Measurements from ENCODE around the gene MAG. TPM values are rescaled to one million over a fixed set of nuclear protein-coding genes. Genes with fewer than 3 reads are reported as not detected.

The MAG gene
- total RNA-seq, 1 experiment from 2014 or later, result 0.10 TPM

DNA sequence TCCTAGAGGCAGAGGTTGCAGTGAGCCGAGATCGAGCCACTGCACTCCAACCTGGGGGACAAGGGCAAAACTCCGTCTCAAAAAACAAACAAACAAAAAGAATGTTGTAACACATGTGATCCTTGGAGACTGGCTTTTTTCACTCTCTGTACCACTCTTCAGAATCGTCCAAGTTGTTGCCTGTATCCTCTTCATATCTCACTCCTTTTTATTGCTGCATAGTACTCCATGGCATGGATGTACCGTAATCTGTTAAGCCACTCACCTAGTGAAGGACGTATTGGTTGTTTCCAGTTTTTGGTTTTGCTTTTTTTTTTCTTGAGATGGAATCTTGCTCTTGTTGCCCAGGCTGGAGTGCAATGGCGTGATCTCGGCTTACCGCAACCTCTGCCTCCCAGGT, 30.1 kb downstream of the MAG start:
- no peak for DNase-seq
- no peaks in the 10 kb centered on the region for H3K36me3 ChIP-seq (replicated peaks; ENCODE audit: control insufficient read depth, insufficient read depth, low read length)
- H3K27me3 ChIP-seq (ENCODE audit: control insufficient read depth, insufficient read depth, low read length), result no peaks in the 10 kb centered on the region

DNA sequence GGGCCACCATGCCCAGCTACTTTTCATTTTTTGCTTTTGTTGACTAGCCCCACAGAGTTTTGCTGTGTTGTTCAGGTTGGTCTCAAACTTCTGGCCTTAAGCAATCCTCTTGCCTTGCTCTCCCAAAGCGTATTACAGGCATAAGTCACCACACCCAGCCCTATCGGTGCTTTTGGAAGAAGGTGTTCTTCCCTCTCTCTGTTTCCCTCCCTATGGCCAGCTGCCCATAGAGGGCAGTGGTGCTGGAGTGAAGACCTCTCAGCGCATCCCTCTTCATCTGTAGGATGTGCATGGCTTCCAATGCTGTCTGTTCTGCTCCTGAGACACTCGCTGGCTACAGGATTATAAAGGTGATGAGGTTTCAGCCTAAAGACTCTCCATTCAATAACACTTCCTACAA, 35.7 kb downstream of the MAG start:
- H3K36me3 ChIP-seq (replicated peaks; ENCODE audit: control insufficient read depth, insufficient read depth, low read length), result no peaks in the 10 kb centered on the region
- peak; percentile 71 for DNase-seq
- H3K27me3 ChIP-seq (ENCODE audit: control insufficient read depth, insufficient read depth, low read length), result no peaks in the 10 kb centered on the region
- no peak overlapping the region for H3K4me3 ChIP-seq (ENCODE audit: insufficient read depth, low read depth, low read length)

More for the DNA sequence above, 30.1 kb downstream of the MAG start:
- no peak overlapping the region for H3K4me3 ChIP-seq (ENCODE audit: insufficient read depth, low read depth, low read length)

DNA sequence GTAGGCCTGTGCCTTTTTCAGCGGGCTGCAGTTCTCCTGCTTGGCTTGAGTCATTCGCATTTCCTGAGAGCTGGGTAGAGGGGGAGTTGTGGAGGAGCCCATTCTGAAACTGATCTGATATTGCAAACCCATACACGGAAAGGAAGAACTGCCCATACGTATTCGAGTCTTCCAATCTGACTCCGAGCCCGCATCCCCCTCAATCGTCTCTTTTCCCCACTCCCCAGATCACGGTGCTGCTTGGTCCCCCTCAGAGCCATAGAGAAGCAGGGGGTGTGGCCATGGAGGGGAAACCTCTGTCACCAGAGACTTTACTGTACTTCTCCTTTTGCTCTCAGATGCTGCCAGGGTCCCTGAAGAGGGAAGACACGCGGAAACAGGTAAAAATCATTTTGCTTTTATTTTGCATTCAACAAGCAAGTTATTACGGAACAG, 36.9 kb downstream of the MAG start, which contains the start of gene CD22:
Gene CD22, plus strand, starts transcription at position 337 of the 435 bp plus-strand sequence. CDS start 2,854 bp downstream, outside the sequence.
- Histone ChIP-seq H3K27me3 (ENCODE audit: control insufficient read depth, insufficient read depth, low read length) (no peaks in the 10 kb centered on the region), H3K36me3 (replicated peaks; ENCODE audit: control insufficient read depth, insufficient read depth, low read length) (no peaks in the 10 kb centered on the region), H3K4me3 (ENCODE audit: insufficient read depth, low read depth, low read length) (no peak within 1 kb of the TSS)
- DNase-seq, result peak; percentile 36

DNA sequence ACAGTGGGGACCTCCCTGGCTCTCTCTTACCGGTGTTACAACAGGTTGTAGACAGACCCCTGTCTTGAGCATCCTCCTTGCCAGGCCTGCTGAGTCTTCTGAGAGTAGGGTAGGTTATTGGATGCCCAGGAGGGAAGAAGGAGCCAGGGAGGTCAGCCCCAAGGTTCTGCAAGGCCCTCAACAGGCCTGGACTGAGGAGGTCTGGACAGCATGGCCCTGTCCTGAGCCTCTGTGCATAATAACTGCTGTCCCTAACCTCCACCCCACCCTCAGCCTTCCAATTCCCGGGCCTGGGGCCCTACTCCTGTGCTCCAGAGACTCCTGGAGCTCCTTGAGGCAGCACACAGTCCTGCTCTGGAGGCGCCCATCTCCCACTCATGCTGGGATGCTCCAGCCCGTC, 37.4 kb downstream of the MAG start:
- no peaks in the 10 kb centered on the region for H3K27me3 ChIP-seq (ENCODE audit: control insufficient read depth, insufficient read depth, low read length)
- no peak overlapping the region for H3K4me3 ChIP-seq (ENCODE audit: insufficient read depth, low read depth, low read length)
- no peaks in the 10 kb centered on the region for H3K36me3 ChIP-seq (replicated peaks; ENCODE audit: control insufficient read depth, insufficient read depth, low read length)
- no peak for DNase-seq

DNA sequence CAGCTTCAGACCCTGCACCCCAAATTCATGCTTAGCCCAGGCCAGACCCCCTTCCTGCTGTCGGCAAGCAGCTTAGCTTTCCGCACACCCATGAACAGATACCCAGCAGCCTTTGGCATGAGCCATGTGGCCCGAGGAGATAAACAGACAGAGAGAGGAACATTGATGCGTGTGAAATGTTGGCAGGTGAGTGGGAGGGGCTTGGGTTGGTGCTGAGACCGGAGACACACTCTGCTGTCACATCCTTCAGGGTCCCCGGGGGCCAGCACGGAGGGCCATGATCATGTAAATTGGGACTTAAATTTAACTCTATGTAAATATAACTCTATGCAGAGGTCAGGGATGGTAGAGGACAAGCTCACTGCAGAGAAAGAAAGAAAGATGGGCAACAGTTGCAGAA, 38.5 kb downstream of the MAG start:
- no peak for DNase-seq
- Histone ChIP-seq H3K36me3 (replicated peaks; ENCODE audit: control insufficient read depth, insufficient read depth, low read length) (no peaks in the 10 kb centered on the region), H3K4me3 (ENCODE audit: insufficient read depth, low read depth, low read length) (no peak overlapping the region), H3K27me3 (ENCODE audit: control insufficient read depth, insufficient read depth, low read length) (no peaks in the 10 kb centered on the region)

DNA sequence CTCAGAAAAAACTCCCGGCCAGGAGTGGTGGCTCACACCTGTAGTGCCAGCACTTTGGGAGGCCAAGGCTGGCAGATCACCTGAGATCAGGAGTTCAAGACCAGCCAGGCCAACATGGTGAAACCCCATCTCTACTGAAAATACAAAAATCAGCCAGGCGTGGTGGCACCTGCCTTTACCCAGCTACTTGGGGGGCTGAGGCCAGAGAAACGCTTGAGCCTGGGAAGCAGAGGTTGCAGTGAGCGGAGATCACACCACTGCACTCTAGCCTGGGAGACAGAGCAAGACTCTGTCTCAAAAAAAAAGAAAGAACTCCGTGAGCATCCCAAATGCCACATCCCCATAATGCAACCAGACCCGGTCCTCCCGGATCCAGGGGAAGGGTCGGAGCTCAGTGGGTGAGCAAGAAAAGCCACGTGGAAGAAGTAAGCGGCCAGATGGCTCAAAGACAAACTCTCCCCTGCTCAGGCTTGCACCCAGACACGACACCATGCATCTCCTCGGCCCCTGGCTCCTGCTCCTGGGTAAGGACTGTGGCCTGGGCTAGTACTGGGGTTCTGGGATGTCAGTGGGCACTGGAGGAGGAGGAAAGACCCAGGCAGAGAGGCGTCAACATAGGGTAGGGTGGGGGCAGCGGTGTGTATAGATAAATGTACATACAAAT, 39.7 kb downstream of the MAG start:
- Histone ChIP-seq H3K4me3 (ENCODE audit: insufficient read depth, low read depth, low read length) (no peak overlapping the region), H3K27me3 (ENCODE audit: control insufficient read depth, insufficient read depth, low read length) (no peaks in the 10 kb centered on the region), H3K36me3 (replicated peaks; ENCODE audit: control insufficient read depth, insufficient read depth, low read length) (no peaks in the 10 kb centered on the region)
- no peak for DNase-seq

DNA sequence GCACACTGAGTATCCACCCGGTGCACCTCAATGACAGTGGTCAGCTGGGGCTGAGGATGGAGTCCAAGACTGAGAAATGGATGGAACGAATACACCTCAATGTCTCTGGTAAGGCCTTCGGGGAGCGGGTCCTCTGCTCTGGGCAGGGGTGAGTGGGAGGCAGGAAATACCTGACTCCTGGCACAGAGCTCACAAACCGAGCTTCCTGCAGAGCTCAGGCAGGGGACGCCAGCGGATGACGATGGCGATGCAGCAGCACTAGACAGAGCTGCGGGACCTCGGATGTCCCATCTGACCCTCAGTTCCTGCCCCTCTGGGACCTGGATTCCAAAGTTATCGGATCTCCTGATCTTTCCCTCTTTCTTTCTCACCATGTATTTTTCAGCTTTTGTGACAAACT, 40.9 kb downstream of the MAG start:
- no peak for DNase-seq
- H3K4me3 ChIP-seq (ENCODE audit: insufficient read depth, low read depth, low read length), result no peak overlapping the region
- H3K36me3 ChIP-seq (replicated peaks; ENCODE audit: control insufficient read depth, insufficient read depth, low read length), result no peaks in the 10 kb centered on the region
- H3K27me3 ChIP-seq (ENCODE audit: control insufficient read depth, insufficient read depth, low read length), result no peaks in the 10 kb centered on the region

DNA sequence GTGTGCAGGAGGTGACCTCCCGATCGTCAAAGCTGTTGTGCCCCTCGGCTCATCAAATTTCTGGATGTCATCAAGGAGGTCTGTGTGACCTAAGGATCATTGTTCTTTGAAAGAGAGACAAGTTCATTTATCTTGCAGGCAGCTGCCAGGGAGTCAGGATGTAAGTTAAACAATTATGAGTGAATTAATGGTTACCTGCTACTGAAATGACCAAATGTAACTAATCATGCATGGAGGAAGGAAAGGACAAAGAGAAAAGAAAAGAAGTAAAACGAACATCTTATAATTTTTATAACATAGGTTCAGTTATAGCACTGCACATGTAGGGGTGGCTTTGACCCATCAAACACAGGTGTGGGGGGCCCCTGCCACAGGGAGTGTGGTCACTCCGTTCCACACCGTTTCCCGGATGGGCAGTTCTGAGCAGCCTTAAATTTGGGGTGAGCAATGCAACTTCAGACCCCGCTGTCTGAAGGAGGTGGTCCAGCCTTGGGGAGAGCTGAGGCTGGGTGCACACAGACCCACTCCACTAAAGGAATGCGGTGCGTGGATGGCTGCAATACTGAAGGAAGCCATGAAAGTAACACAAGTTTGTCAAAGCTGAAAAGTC, 42.3 kb downstream of the MAG start:
- Histone ChIP-seq H3K27me3 (ENCODE audit: control insufficient read depth, insufficient read depth, low read length) (no peaks in the 10 kb centered on the region), H3K4me3 (ENCODE audit: insufficient read depth, low read depth, low read length) (no peak overlapping the region), H3K36me3 (replicated peaks; ENCODE audit: control insufficient read depth, insufficient read depth, low read length) (no peaks in the 10 kb centered on the region)
- DNase-seq, result no peak

DNA sequence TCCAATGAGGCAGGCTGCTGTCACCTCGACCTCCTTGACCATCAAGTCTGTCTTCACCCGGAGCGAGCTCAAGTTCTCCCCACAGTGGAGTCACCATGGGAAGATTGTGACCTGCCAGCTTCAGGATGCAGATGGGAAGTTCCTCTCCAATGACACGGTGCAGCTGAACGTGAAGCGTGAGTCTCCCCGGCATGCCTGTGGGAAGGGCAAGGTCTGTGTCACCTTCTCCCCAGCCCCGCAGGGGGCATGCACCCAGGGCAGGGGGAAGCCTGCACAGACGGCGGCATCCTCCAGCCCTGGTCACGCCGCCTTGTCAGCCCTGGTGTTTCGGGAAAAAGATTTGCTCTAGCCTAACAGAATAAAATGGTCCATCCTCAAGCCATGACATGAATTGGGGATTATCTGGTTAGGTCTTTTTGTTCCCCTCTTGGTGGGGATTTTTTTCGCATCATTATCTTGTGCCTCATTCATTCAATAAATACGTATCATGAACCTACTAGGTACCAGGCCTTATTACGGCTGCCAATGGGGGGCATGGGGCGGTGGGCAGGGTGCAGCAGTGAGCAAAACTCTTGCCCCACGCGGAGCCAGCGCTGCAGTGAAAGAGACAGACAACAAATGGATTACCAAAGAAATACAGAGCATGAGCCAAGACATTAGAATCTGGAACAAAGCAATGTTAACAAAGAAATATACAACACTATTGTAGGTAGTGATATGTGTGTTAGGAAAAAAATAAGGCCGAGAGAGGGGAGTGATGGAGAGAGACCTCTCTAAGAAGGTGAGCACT, 44.4 kb downstream of the MAG start:
- no peaks in the 10 kb centered on the region for H3K36me3 ChIP-seq (replicated peaks; ENCODE audit: control insufficient read depth, insufficient read depth, low read length)
- no peak overlapping the region for H3K4me3 ChIP-seq (ENCODE audit: insufficient read depth, low read depth, low read length)
- no peaks in the 10 kb centered on the region for H3K27me3 ChIP-seq (ENCODE audit: control insufficient read depth, insufficient read depth, low read length)
- no peak for DNase-seq

DNA sequence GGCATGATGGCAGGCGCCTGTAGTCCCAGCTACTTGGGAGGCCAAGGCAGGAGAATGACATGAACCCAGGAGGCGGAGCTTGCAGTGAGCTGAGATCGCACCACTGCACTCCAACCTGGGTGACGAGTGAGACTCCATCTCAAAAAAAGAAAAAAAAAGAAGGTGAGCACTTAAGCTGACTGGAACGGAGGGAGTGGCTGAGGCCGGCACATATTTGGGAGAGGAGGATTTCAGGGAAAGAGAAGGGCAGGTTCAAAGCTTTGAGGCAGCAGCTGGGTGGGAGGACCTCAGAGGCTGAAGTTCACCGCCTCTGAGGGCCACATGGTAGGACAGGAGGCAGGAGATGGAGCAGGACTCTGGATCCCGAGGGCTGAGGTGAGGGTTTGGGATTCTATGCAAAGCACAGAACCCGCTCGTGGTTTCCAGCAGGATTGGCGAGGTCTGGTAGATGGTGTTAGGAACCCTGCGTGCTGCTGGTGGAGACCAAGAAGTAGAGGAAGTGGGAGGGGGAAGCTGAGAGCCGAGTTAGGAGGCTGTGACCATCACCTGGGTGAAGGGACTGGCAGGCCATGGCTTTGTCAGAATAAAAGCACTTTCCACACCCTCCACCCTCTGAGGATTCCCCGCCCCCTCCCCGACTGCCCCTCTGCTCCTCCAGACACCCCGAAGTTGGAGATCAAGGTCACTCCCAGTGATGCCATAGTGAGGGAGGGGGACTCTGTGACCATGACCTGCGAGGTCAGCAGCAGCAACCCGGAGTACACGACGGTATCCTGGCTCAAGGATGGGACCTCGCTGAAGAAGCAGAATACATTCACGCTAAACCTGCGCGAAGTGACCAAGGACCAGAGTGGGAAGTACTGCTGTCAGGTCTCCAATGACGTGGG, 45.4 kb downstream of the MAG start:
- DNase-seq, result peak; percentile 35
- Histone ChIP-seq H3K27me3 (ENCODE audit: control insufficient read depth, insufficient read depth, low read length) (no peaks in the 10 kb centered on the region), H3K4me3 (ENCODE audit: insufficient read depth, low read depth, low read length) (no peak overlapping the region), H3K36me3 (replicated peaks; ENCODE audit: control insufficient read depth, insufficient read depth, low read length) (no peaks in the 10 kb centered on the region)

DNA sequence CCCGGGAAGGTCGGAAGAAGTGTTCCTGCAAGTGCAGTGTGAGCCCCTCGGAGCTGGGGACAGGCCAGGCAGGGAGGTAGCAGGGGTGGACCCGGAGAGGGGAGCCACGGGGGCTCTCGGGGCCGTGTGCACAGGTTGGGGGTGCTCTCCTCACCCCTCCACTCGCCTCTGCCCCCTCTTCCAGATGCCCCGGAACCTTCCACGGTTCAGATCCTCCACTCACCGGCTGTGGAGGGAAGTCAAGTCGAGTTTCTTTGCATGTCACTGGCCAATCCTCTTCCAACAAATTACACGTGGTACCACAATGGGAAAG, 46.0 kb downstream of the MAG start:
- Histone ChIP-seq H3K4me3 (ENCODE audit: insufficient read depth, low read depth, low read length) (no peak overlapping the region), H3K27me3 (ENCODE audit: control insufficient read depth, insufficient read depth, low read length) (no peaks in the 10 kb centered on the region), H3K36me3 (replicated peaks; ENCODE audit: control insufficient read depth, insufficient read depth, low read length) (no peaks in the 10 kb centered on the region)
- DNase-seq, result no peak

DNA sequence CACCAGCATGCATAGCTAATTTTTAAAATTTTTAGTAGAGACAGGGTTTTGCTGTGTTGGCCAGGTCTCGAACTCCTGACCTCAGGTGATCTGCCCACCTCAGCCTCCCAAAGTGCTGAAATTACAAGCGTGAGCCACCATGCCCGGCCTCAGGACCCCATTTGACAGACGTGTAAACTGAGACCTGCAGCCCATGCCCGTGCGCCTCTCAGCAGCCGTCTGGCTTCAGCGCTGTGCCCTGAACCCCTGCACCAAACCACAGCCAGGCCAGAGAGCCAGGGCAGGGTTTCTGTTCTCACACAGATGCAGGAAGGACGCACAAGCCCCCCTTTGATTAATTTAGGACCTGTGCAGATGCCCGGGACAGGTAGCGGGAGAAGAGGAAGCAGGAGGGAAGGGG, 48.5 kb downstream of the MAG start:
- DNase-seq, result no peak

DNA sequence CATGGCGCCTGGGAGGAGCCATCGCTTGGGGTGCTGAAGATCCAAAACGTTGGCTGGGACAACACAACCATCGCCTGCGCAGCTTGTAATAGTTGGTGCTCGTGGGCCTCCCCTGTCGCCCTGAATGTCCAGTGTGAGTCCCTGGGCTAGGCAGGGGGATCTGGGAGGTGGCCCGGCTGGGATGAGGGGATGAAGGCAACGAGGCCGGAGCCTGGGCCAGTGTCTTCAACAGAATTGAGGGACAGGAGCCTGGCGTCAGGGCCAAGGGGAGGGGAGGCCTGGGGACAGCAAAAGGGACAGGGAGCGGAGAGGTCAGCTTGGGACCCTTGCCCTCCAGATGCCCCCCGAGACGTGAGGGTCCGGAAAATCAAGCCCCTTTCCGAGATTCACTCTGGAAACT, 49.0 kb downstream of the MAG start:
- DNase-seq, result no peak
- no peaks in the 10 kb centered on the region for H3K36me3 ChIP-seq (replicated peaks; ENCODE audit: control insufficient read depth, insufficient read depth, low read length)
- H3K4me3 ChIP-seq (ENCODE audit: insufficient read depth, low read depth, low read length), result no peak overlapping the region
- no peaks in the 10 kb centered on the region for H3K27me3 ChIP-seq (ENCODE audit: control insufficient read depth, insufficient read depth, low read length)

More for the DNA sequence above, 48.5 kb downstream of the MAG start:
- Histone ChIP-seq H3K4me3 (ENCODE audit: insufficient read depth, low read depth, low read length) (no peak overlapping the region), H3K36me3 (replicated peaks; ENCODE audit: control insufficient read depth, insufficient read depth, low read length) (no peaks in the 10 kb centered on the region), H3K27me3 (ENCODE audit: control insufficient read depth, insufficient read depth, low read length) (no peaks in the 10 kb centered on the region)

DNA sequence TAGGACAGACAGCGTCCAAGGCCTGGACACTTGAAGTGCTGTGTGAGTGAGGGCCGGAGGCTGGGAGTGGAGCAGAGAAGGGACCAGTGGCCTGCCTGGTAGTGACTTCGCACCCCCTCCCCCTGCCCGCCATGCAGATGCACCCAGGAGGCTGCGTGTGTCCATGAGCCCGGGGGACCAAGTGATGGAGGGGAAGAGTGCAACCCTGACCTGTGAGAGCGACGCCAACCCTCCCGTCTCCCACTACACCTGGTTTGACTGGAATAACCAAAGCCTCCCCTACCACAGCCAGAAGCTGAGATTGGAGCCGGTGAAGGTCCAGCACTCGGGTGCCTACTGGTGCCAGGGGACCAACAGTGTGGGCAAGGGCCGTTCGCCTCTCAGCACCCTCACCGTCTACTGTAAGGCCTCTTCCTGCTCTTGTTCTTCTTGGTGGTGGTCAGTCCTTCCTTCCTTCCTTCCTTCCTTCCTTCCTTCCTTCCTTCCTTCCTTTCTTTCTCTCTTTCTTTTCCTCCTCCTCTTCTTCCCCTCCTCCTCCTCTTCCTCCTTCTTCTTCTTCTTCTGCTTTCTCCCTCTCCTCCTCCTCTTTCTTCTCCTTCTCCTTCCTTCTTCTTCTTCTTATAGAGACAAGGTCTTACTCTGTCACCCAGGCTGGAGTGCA, 49.7 kb downstream of the MAG start:
- no peaks in the 10 kb centered on the region for H3K27me3 ChIP-seq (ENCODE audit: control insufficient read depth, insufficient read depth, low read length)
- no peak for DNase-seq
- H3K4me3 ChIP-seq (ENCODE audit: insufficient read depth, low read depth, low read length), result no peak overlapping the region
- H3K36me3 ChIP-seq (replicated peaks; ENCODE audit: control insufficient read depth, insufficient read depth, low read length), result no peaks in the 10 kb centered on the region
